Transverse colon (tissue), 4 donors: Measurements from ENCODE around the gene PYGO2.

Experiments used
- EP300 ChIP-seq: sonication (generic); formaldehyde crosslinking; IDR thresholded peaks from one replicate; pipeline ENCODE4 v1.6.1; 2017; ENCODE audit warnings: antibody characterized with exemption, low read depth
- POLR2A ChIP-seq: fragments of 450-650 bp; IDR thresholded peaks from one replicate; pipeline ENCODE4 v1.6.1; 2016; ENCODE audit warnings: antibody characterized with exemption, mild to moderate bottlenecking, moderate library complexity
- POLR2AphosphoS5 ChIP-seq, 3 donors: sonication (generic); formaldehyde crosslinking; IDR thresholded peaks; one replicate each; pipeline ENCODE4 v1.6.1; 2016; ENCODE audit warnings: antibody characterized with exemption in 3 of 3
- TF ChIP-seq, protein P1 (sequence below), 5 experiments: fragments of 200-600 bp in 3 of 5; fragments of 450-650 bp in 2 of 5; sonication (generic) in 3 of 5; IDR thresholded peaks; 1 replicate in 2 of 5; 2 replicates in 3 of 5; pipeline ENCODE4 v1.5.1; 2016 to 2017; ENCODE audit warnings: antibody characterized with exemption in 5 of 5, inconsistent platforms in 3 of 5, mild to moderate bottlenecking in 2 of 5, moderate library complexity in 1 of 5

DNA sequence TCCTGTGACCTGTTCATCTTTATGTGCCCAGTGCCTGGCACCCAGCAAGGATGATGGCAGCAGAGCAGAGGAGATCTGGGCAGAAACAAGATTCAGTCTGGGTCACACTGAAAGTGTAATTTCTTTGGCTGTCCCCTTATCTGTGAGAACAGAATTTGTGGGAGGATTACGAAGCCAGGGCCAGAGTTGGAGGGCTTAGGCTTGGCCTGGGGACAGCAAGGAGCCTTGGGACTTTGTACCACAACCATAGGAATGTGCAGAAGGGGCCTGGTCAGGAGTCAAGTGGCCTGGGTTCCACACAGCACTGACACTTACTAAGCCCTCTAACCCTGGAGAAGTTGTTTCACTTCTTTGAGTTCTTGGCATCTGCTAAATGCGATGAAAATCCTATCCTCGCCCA, 37.9 kb downstream of the PYGO2 start:
- TF ChIP-seq, protein P1, sequence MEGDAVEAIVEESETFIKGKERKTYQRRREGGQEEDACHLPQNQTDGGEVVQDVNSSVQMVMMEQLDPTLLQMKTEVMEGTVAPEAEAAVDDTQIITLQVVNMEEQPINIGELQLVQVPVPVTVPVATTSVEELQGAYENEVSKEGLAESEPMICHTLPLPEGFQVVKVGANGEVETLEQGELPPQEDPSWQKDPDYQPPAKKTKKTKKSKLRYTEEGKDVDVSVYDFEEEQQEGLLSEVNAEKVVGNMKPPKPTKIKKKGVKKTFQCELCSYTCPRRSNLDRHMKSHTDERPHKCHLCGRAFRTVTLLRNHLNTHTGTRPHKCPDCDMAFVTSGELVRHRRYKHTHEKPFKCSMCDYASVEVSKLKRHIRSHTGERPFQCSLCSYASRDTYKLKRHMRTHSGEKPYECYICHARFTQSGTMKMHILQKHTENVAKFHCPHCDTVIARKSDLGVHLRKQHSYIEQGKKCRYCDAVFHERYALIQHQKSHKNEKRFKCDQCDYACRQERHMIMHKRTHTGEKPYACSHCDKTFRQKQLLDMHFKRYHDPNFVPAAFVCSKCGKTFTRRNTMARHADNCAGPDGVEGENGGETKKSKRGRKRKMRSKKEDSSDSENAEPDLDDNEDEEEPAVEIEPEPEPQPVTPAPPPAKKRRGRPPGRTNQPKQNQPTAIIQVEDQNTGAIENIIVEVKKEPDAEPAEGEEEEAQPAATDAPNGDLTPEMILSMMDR (IDR thresholded peaks at IDR 0.05) = no peak
- TF ChIP-seq POLR2A = no peak
- no peak for TF ChIP-seq EP300
- TF ChIP-seq POLR2AphosphoS5 (IDR thresholded peaks at IDR 0.05) = no peak
